ENCODE measurements around the gene NKIRAS1.
A peak's percentile ranks its signal among the peaks of the same experiment; 100 is the strongest.
"Not testable (repeated sequence)": the region's sequence is repeated elsewhere in the genome, so short reads cannot be mapped to it uniquely, and the experiment has no call there.

The NKIRAS1 gene

GRCh38 chr3:23895181-23895580, 21.6 kb downstream of the NKIRAS1 start:
- DNase-seq, result no peak

GRCh38 chr3:23894254-23895061, 22.3 kb downstream of the NKIRAS1 start:
- no peak for DNase-seq

GRCh38 chr3:23889950-23890349, 26.8 kb downstream of the NKIRAS1 start:
- DNase-seq, result no peak

- no peak for DNase-seq
Observed at GRCh38 chr3:23889386-23889785, 27.4 kb downstream of the NKIRAS1 start.

- peak; percentile 56 for DNase-seq
Observed at GRCh38 chr3:23888617-23889228, 28.1 kb downstream of the NKIRAS1 start.

- no peak for DNase-seq
Observed at GRCh38 chr3:23886311-23886710, 30.5 kb downstream of the NKIRAS1 start.

GRCh38 chr3:23885210-23885609, 31.6 kb downstream of the NKIRAS1 start:
- DNase-seq, result no peak

GRCh38 chr3:23884481-23884880, 32.3 kb downstream of the NKIRAS1 start:
- no peak for DNase-seq

GRCh38 chr3:23882487-23882918, 34.3 kb downstream of the NKIRAS1 start:
- no peak for DNase-seq

- DNase-seq, result not testable (repeated sequence)
Observed at GRCh38 chr3:23881993-23882392, 34.8 kb downstream of the NKIRAS1 start.

GRCh38 chr3:23880703-23881339, 36.0 kb downstream of the NKIRAS1 start:
- DNase-seq, result no peak

- DNase-seq, result no peak
Observed at GRCh38 chr3:23879485-23879884, 37.3 kb downstream of the NKIRAS1 start.

- DNase-seq, result no peak
Observed at GRCh38 chr3:23877329-23877980, 39.3 kb downstream of the NKIRAS1 start.

GRCh38 chr3:23876923-23877322, 39.9 kb downstream of the NKIRAS1 start:
- no peak for DNase-seq

- DNase-seq, result no peak
Observed at GRCh38 chr3:23875113-23875725, 41.6 kb downstream of the NKIRAS1 start.

- no peak for DNase-seq
Observed at GRCh38 chr3:23874359-23875112, 42.3 kb downstream of the NKIRAS1 start.

GRCh38 chr3:23873941-23874340, 42.8 kb downstream of the NKIRAS1 start:
- DNase-seq, result no peak

GRCh38 chr3:23872330-23872729, 44.5 kb downstream of the NKIRAS1 start:
- DNase-seq, result no peak

- not testable (repeated sequence) for DNase-seq
Observed at GRCh38 chr3:23871361-23871760, 45.4 kb downstream of the NKIRAS1 start.

GRCh38 chr3:23870663-23871043, 46.1 kb downstream of the NKIRAS1 start:
- DNase-seq, result not testable (repeated sequence)

GRCh38 chr3:23869977-23870662, 46.7 kb downstream of the NKIRAS1 start:
- no peak for DNase-seq

- no peak for DNase-seq
Observed at GRCh38 chr3:23867838-23868237, 49.0 kb downstream of the NKIRAS1 start.
